SK-N-SH treated with all-trans-retinoic acid at 6 μM for 48 hours (cell line): ENCODE data around the gene DIPK1B.

Source experiments
- ARNTL ChIP-seq: fragments of 450-650 bp; formaldehyde crosslinking; IDR thresholded peaks from 2 replicates; pipeline ENCODE4 v1.5.0; 2020; ENCODE audit warnings: low read depth, mild to moderate bottlenecking, moderate library complexity, borderline replicate concordance
- BACH2 ChIP-seq: fragments of 250-450 bp; sonication (Bioruptor Pico); IDR thresholded peaks from 2 replicates; pipeline ENCODE4 v1.9.0; 2021; ENCODE audit warnings: mild to moderate bottlenecking, borderline replicate concordance
- CSRNP3 ChIP-seq: fragments of 250-450 bp; sonication (Bioruptor Pico); IDR thresholded peaks from 2 replicates; pipeline ENCODE4 v1.5.1; 2021; ENCODE audit warnings: mild to moderate bottlenecking, moderate library complexity
- GLIS3 ChIP-seq: fragments of 250-450 bp; sonication (Bioruptor Pico); IDR thresholded peaks from 2 replicates; pipeline ENCODE4 v1.5.0; 2020; ENCODE audit warnings: mild to moderate bottlenecking, moderate library complexity
- ISL1 ChIP-seq: fragments of 250-450 bp; sonication (Bioruptor Pico); IDR thresholded peaks from 2 replicates; pipeline ENCODE4 v2.1.2; 2022; ENCODE audit warnings: mild to moderate bottlenecking, moderate library complexity
- PPARA ChIP-seq: fragments of 250-450 bp; sonication (Bioruptor Pico); IDR thresholded peaks from 2 replicates; pipeline ENCODE4 v1.5.0; 2020; ENCODE audit warnings: mild to moderate bottlenecking, borderline replicate concordance
- RARB ChIP-seq: fragments of 250-450 bp; sonication (Bioruptor Pico); IDR thresholded peaks from 2 replicates; pipeline ENCODE4 v1.8.0; 2021; ENCODE audit warnings: mild to moderate bottlenecking, moderate library complexity
- TF ChIP-seq, protein P1 (sequence below): fragments of 250-450 bp; sonication (Bioruptor Pico); IDR thresholded peaks from 2 replicates; pipeline ENCODE4 v1.8.0; 2020; ENCODE audit warnings: mild to moderate bottlenecking, moderate library complexity, borderline replicate concordance

DNA sequence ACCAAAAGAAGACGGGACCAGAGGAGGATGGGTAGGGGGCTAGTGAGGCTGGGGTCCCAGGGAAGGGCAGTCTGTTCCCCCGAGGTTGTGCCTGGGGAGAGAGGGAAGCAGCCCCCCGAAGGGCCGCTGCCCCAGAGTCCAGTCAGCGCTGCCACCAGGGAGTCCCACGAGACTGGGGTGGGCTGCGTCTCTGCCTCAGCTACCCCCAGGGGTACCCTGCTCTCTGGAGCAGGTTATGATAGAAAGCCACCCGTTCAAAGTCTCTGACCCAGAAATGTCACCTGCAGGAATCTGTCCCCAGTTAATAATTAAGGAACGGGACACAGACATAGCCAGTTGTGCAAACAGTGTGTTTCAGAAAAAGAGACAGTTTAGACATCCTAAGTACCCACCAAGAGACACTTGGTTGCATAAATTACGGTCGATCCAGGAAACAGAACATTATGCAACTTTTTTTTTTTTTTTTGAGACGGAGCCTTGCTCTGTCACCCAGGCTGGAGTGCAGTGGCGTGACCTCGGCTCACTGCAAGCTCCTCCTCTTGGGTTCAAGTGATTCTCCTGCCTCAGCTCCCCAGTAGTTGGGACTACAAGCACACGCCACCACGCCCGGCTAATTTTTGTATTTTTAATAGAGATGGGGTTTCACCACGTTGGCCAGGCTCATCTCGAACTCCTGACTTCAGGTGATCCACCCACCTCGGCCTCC is 14.4 kb upstream of the DIPK1B start:
- TF ChIP-seq GLIS3 (CRISPR knock-in tag) (no peak), ISL1 (CRISPR knock-in tag) (no peak), CSRNP3 (CRISPR knock-in tag) (no peak), PPARA (no peak), BACH2 (CRISPR knock-in tag) (no peak), ARNTL (no peak), RARB (CRISPR knock-in tag) (no peak)
- TF ChIP-seq, protein P1, sequence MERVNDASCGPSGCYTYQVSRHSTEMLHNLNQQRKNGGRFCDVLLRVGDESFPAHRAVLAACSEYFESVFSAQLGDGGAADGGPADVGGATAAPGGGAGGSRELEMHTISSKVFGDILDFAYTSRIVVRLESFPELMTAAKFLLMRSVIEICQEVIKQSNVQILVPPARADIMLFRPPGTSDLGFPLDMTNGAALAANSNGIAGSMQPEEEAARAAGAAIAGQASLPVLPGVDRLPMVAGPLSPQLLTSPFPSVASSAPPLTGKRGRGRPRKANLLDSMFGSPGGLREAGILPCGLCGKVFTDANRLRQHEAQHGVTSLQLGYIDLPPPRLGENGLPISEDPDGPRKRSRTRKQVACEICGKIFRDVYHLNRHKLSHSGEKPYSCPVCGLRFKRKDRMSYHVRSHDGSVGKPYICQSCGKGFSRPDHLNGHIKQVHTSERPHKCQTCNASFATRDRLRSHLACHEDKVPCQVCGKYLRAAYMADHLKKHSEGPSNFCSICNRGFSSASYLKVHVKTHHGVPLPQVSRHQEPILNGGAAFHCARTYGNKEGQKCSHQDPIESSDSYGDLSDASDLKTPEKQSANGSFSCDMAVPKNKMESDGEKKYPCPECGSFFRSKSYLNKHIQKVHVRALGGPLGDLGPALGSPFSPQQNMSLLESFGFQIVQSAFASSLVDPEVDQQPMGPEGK (CRISPR knock-in tag), result no peak
